HL-60 (cell line): ENCODE data around the gene GPATCH1.

Source experiments
- DNase-seq, 2 experiments: peaks; one replicate each; pipeline ENCODE4 v3.0.0-alpha.2; 2010 to 2020; ENCODE audit warnings: low read depth in 1 of 2, low spot score in 1 of 2
- H3K27ac ChIP-seq: fragments of 250-450 bp; sonication (Bioruptor Pico); replicated peaks from 2 replicates; pipeline ENCODE4 v1.5.1; 2020; ENCODE audit warnings: mild to moderate bottlenecking, moderate library complexity
- H3K27me3 ChIP-seq: fragments of 250-450 bp; sonication (Bioruptor Pico); 2 replicates; pipeline ENCODE4 v1.5.1; 2021; ENCODE audit warnings: mild to moderate bottlenecking, moderate library complexity; ENCODE audit not compliant: insufficient read depth, poor library complexity, severe bottlenecking
- H3K4me3 ChIP-seq: replicated peaks from 2 replicates; pipeline ENCODE4 v1.5.1; 2011; ENCODE audit warnings: mild to moderate bottlenecking, control low read depth, low read length; ENCODE audit not compliant: insufficient read depth
- GABPA ChIP-seq: IDR thresholded peaks from 2 replicates; pipeline ENCODE4 v1.6.1; 2012; ENCODE audit warnings: low read depth
- POLR2AphosphoS5 ChIP-seq: IDR thresholded peaks from 2 replicates; pipeline ENCODE4 v1.6.1; 2012; ENCODE audit warnings: low read depth
- SPI1 ChIP-seq: IDR thresholded peaks from 2 replicates; pipeline ENCODE4 v1.6.1; 2012; ENCODE audit warnings: low read depth, mild to moderate bottlenecking, borderline replicate concordance
- TF ChIP-seq, protein P1 (sequence below): IDR thresholded peaks from 2 replicates; pipeline ENCODE4 v1.6.1; 2012; ENCODE audit warnings: low read depth; ENCODE audit not compliant: insufficient replicate concordance
- TF ChIP-seq, protein P2 (sequence below): IDR thresholded peaks from one replicate; pipeline ENCODE4 v1.5.1; 2011; ENCODE audit warnings: low read length, control low read depth, inconsistent platforms; ENCODE audit not compliant: insufficient read depth

The GPATCH1 gene

DNA sequence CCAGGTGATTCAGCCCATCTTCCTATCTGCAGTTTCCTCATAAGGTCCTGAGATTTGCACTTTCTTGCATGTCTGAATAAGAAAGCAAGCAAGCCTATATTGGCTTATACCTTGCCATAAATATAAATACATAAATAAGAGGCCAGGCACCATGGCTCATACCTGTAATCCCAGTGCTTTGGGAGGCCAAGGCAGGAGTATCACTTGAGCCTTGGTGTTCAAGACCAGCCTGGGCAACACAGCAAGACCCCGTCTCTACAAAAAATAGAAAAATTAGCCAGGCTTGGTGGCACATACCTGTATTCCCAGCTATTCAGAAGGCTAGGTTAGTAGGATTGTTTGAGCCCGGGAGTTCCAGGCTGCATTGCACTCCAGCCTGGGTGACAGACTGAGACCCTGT lies 5.5 kb upstream of the GPATCH1 start:
- no peaks in the 10 kb centered on the region for H3K27me3 ChIP-seq
- H3K4me3 ChIP-seq = no peak overlapping the region
- DNase-seq = no peak
- H3K27ac ChIP-seq = no peak overlapping the region
- TF ChIP-seq, protein P1, sequence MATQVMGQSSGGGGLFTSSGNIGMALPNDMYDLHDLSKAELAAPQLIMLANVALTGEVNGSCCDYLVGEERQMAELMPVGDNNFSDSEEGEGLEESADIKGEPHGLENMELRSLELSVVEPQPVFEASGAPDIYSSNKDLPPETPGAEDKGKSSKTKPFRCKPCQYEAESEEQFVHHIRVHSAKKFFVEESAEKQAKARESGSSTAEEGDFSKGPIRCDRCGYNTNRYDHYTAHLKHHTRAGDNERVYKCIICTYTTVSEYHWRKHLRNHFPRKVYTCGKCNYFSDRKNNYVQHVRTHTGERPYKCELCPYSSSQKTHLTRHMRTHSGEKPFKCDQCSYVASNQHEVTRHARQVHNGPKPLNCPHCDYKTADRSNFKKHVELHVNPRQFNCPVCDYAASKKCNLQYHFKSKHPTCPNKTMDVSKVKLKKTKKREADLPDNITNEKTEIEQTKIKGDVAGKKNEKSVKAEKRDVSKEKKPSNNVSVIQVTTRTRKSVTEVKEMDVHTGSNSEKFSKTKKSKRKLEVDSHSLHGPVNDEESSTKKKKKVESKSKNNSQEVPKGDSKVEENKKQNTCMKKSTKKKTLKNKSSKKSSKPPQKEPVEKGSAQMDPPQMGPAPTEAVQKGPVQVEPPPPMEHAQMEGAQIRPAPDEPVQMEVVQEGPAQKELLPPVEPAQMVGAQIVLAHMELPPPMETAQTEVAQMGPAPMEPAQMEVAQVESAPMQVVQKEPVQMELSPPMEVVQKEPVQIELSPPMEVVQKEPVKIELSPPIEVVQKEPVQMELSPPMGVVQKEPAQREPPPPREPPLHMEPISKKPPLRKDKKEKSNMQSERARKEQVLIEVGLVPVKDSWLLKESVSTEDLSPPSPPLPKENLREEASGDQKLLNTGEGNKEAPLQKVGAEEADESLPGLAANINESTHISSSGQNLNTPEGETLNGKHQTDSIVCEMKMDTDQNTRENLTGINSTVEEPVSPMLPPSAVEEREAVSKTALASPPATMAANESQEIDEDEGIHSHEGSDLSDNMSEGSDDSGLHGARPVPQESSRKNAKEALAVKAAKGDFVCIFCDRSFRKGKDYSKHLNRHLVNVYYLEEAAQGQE = no peak
- TF ChIP-seq POLR2AphosphoS5 (no peak), SPI1 (no peak), GABPA (no peak)
- TF ChIP-seq, protein P2, sequence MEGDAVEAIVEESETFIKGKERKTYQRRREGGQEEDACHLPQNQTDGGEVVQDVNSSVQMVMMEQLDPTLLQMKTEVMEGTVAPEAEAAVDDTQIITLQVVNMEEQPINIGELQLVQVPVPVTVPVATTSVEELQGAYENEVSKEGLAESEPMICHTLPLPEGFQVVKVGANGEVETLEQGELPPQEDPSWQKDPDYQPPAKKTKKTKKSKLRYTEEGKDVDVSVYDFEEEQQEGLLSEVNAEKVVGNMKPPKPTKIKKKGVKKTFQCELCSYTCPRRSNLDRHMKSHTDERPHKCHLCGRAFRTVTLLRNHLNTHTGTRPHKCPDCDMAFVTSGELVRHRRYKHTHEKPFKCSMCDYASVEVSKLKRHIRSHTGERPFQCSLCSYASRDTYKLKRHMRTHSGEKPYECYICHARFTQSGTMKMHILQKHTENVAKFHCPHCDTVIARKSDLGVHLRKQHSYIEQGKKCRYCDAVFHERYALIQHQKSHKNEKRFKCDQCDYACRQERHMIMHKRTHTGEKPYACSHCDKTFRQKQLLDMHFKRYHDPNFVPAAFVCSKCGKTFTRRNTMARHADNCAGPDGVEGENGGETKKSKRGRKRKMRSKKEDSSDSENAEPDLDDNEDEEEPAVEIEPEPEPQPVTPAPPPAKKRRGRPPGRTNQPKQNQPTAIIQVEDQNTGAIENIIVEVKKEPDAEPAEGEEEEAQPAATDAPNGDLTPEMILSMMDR = no peak

DNA sequence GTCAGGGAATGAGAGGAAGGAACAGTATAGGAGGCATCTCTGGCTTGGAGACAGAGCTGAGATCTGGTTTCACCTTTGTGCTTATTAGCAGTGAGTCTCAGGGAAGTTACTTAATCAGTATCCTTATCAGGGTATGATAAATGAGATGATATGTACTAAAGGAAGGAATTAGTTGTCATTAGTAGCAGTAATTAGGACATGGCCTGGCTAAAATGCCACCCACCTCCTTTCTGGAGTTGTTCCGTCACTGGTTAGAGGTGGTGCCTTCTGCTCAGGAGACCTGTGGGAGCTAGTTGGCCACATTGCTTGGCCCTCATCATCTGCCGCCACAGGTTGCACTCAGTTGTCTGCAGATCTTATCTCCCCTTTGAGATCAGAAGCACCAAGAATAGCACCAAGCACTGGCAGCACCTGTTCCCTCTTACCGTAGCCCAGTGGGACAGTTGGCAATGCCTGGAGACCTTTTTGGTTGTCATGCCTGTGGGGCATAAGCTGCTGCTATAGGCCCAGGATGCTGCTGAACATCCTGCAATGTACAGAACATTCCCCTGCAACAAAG lies 4.7 kb downstream of the GPATCH1 start:
- DNase-seq = no peak
- Histone ChIP-seq H3K27me3 (no peaks in the 10 kb centered on the region), H3K4me3 (no peak overlapping the region), H3K27ac (no peak overlapping the region)
- TF ChIP-seq, protein P1 = no peak
- TF ChIP-seq SPI1 = no peak
- no peak for TF ChIP-seq POLR2AphosphoS5
- TF ChIP-seq, protein P2 = no peak
- TF ChIP-seq GABPA = no peak

DNA sequence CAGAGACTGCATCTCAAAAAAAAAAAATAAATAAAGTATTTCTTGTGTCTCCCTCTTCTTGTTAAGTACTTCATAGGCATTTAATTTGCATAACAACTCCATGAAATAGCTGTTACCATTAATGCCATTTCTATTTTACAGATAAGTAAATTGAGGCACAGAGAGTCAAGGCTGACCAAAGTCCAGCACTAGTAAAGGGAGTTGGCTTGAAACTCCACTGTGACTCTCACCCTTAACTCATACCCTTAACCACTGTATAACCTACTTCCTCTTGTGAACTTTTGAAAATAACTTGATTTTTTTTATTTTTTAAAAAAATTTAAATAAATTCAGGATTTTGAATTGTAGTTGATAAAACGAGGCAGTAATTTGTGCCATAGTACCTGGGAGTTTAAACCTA lies 6.0 kb downstream of the GPATCH1 start:
- H3K27ac ChIP-seq = no peak overlapping the region
- DNase-seq = no peak
- TF ChIP-seq POLR2AphosphoS5 (no peak), SPI1 (no peak), GABPA (no peak)
- TF ChIP-seq, protein P1 = no peak
- TF ChIP-seq, protein P2 = no peak
- no peaks in the 10 kb centered on the region for H3K27me3 ChIP-seq
- H3K4me3 ChIP-seq = no peak overlapping the region
